AG04449 (cell line): ENCODE measurements around the gene SLC25A12.
A peak's percentile ranks its signal among the peaks of the same experiment; 100 is the strongest.

Experiments used
- CTCF ChIA-PET: fragments of 350-600 bp; formaldehyde crosslinking; extraction: SDS; loops from one replicate; lab custom pipeline; 2021; ENCODE audit warnings: antibody characterized with exemption; lab: Yijun Ruan, JAX
- POLR2A ChIA-PET: fragments of 400-600, 350-600 bp; formaldehyde crosslinking; extraction: SDS; loops from one replicate; lab custom pipeline; 2020; ENCODE audit warnings: antibody characterized with exemption, inconsistent platforms; lab: Yijun Ruan, JAX
- DNase-seq: peaks from one replicate; pipeline ENCODE4 v3.0.0-alpha.2; 2010; ENCODE audit warnings: low read depth, low spot score
- H3K4me3 ChIP-seq: 2 replicates; pipeline ENCODE4 v1.5.1; 2011; ENCODE audit warnings: low read depth, mild to moderate bottlenecking, control low read depth, low read length
- CTCF ChIP-seq: IDR thresholded peaks from one replicate; pipeline ENCODE4 v1.5.1; 2011; ENCODE audit warnings: mild to moderate bottlenecking, moderate library complexity, low read length, control low read depth, inconsistent platforms; ENCODE audit not compliant: insufficient read depth; ENCODE audit errors: missing control alignments

The SLC25A12 gene

GRCh38 chr2:171924170-171924942 lies 30.3 kb upstream of the SLC25A12 start:
- POLR2A ChIA-PET = interaction anchor here (0.6 kb wide), 1 partner anchor 40 kb away, joined by 3 read pairs; no protein-coding TSS in a partner anchor

GRCh38 chr2:171923206-171923605 lies 29.2 kb upstream of the SLC25A12 start:
- no peak for DNase-seq
- ChIA-PET CTCF (interaction anchor here (0.6 to 2.8 kb wide), 7 partner anchors 16 to 217 kb away, joined by 3 to 21 read pairs (median 4); no protein-coding TSS in a partner anchor), POLR2A (interaction anchor here (0.8 to 1.5 kb wide), 3 partner anchors 29 to 164 kb away, joined by 3 to 5 read pairs (median 3); partner anchors contain the start of genes DLX1 and SLC25A12)
- no peak for TF ChIP-seq CTCF
- peak overlapping the region; percentile 88 for H3K4me3 ChIP-seq

More at GRCh38 chr2:171924170-171924942, 30.3 kb upstream of the SLC25A12 start:
- CTCF ChIA-PET = interaction anchor here (1.1 to 2.8 kb wide), 4 partner anchors 17 to 192 kb away, joined by 3 to 7 read pairs (median 4); no protein-coding TSS in a partner anchor
- DNase-seq = no peak
- no peak overlapping the region for H3K4me3 ChIP-seq
- no peak for TF ChIP-seq CTCF

DNA sequence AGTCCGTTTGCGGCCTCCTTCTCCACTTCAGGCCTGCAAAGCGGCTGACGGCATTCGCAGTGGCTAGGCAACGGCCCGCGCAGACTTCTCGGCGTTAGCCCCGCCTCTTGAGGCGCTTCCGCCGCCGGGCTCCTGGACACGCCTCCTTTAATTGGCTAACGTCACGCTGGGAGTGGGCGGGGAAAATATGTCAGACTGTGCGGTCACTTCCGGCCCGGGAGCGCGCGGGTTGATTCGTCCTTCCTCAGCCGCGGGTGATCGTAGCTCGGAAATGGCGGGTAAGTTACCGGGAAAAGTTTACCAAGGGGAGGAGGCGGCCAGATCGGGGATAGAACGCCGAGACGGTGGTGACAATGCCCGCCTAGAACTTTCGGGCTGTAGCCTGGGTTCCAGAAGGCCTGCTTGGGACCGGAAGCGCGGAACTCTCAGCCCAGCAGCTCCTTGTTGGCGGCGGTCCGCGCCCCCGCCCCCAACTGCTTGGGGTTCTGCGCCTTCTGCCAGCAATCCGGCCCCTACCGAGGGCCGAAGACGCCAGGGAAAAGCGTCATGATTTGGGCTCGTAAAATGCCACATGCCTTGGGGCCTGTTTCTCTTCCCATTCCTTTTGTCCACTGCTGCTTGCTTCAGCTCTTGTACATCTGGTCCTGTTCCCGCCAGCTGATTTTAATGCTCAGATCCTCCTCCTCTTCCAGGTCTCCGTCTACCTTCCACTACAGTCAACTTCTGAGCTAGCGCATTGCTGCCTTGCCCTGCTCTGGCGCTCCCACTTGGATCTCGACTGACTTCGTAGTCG lies 28.4 kb upstream of the SLC25A12 start, which contains the start of gene HAT1:
TSS of gene HAT1 (plus strand) at position 232 of the 793 bp plus-strand sequence. CDS start at position 272, 40 bp downstream.
- DNase-seq = peak; percentile 73
- H3K4me3 ChIP-seq = peak within 1 kb of the TSS; percentile 88
- CTCF ChIA-PET = interaction anchor here (0.6 to 2.8 kb wide), 4 partner anchors 19 to 216 kb away, joined by 3 to 21 read pairs (median 7); no protein-coding TSS in a partner anchor
- POLR2A ChIA-PET = interaction anchor here (0.8 to 1.5 kb wide), 4 partner anchors 28 to 166 kb away, joined by 3 to 5 read pairs (median 3); partner anchors contain the start of genes DLX1 and SLC25A12
- TF ChIP-seq CTCF = no peak

DNA sequence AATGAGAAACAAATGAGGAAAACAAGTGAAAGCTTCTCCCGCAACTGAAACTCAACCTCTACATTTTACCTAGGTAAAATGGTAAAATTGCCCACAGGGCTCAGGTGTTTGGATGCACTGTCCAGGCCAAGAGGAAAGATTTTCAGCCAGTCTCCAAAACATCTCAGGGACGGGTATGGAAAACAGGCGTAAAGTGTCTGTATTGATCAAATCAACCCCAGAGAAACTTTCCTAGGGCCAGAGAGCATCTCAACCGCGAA lies 27.9 kb upstream of the SLC25A12 start:
- ChIA-PET CTCF (interaction anchor here (0.6 to 2.5 kb wide), 4 partner anchors 76 to 215 kb away, joined by 3 to 21 read pairs (median 6); no protein-coding TSS in a partner anchor), POLR2A (interaction anchor here (1.0 to 1.5 kb wide), 3 partner anchors 28 to 166 kb away, joined by 3 to 5 read pairs (median 3); partner anchors contain the start of gene SLC25A12)
- TF ChIP-seq CTCF = no peak
- H3K4me3 ChIP-seq = peak overlapping the region; percentile 47
- no peak for DNase-seq

- CTCF ChIA-PET = no interaction called here
- POLR2A ChIA-PET = no interaction called here
- no peak for TF ChIP-seq CTCF
These were observed 25.4 kb upstream of the SLC25A12 start for GRCh38 chr2:171919453-171919852.

More at GRCh38 chr2:171919453-171919852, 25.4 kb upstream of the SLC25A12 start:
- DNase-seq = no peak
- H3K4me3 ChIP-seq = no peak overlapping the region
